ENCODE measurements around the gene RNF11.

Gene RNF11

DNA sequence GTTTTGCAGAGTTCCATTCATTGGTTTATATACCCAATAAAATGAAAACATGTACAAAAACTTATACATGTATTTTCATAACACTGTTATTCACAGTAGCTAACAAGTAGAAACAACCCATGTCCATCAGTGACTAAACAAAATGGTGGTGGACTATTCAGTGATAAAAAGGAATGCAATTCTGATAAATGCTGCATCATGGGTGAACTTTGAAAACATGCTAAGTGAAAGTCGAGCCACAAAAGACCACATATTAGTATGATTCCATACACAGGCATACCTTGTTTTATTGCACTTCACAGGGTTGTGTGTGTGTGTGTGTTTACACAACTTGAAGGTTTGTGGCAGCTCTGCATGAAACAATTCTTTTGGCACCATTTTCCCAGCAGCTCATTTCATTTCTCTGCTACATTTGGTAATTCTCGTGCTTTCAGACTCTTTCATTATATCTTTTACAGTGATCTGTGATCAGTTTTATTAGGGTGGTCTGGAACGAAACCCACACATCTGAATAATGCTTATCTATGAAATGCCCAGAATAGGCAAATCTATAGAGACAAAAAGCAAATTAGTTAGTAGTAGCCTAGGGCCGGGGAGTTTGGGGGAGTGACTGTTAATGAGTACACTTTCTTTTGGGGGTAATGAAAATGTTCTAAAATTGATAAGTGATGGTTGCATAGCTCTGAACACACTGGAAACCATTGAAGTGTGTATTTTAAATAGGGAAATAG is 27.2 kb downstream of the RNF11 start:
- DNase-seq (ENCODE audit: low read depth, low spot score), result no peak

DNA sequence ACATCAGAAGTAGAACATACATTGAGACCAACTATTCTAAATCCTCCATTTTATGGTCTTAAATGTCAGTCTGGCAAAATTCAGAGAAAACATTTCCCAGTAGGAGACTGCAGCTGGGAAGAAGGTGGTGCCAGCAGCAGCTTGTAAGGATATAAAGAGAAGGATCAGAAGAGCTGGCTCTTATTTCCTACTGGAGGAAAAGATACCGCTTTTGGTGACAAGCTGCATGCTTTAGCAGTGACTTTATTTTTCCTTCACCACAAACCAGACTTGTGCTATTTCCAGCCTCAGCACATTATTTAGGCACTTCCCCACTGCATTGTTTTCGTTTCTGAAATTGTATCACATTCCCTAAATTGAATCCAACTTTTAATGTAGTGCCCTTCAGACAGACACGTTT is 28.4 kb downstream of the RNF11 start:
- no peak for DNase-seq (ENCODE audit: low read depth, low spot score)

DNA sequence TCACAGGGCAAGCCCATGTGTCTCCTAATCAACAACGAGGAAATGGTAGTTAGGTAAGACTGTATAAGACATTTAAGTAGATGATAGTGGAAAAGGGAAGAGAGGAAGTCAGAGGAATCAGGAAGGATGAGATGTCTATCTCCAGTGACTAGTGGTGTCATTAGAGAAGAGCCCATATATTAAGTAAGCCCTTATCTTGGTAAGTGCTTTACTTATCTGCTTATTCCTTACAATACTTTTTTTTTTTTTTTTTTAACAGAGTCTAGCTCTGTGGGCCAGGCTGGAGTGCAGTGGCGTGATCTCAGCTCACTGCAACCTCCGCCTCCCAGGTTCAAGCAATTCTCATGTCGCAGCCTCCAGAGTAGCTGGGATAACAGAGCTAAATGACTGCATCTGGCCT is 29.5 kb downstream of the RNF11 start:
- no peak for DNase-seq (ENCODE audit: low read depth, low spot score)

DNA sequence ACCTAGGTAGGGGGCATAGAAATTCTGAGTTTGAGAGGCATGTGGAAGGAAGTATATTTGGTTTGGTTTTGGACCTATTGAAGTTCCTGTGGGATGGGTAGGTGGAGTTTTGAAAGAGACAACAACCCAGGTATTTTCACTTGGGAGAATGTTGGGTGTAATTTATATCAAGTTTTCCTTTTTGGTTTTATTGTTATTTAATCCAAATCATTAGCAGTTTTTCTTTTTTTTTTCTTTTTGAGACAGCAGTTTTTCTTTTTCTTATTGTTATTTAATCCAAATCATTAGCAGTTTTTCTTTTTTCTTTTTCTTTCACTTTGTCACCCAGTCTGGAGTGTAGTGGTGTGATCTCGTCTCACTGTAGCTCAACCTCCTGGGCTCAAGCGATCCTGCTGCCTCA is 30.1 kb downstream of the RNF11 start:
- no peak for DNase-seq (ENCODE audit: low read depth, low spot score)

DNA sequence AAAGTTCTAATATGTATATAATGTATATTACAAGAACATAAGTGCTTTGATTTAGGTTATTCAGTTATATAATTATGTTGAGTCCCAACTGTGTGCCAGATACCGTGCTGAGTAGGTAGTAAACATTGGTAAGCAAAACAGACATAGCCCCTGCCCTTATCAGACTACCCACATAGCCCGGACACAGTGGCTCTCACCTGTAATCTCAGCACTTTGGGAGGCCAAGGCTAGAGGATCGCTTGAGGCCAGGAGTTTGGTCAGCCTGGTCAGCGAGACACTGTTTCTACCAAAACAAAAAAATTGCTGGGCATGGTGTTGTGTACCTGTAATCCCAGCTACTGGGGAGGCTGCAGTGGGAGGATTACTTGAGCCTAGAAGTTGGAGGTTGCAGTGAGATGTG is 30.7 kb downstream of the RNF11 start:
- no peak for DNase-seq (ENCODE audit: low read depth, low spot score)

DNA sequence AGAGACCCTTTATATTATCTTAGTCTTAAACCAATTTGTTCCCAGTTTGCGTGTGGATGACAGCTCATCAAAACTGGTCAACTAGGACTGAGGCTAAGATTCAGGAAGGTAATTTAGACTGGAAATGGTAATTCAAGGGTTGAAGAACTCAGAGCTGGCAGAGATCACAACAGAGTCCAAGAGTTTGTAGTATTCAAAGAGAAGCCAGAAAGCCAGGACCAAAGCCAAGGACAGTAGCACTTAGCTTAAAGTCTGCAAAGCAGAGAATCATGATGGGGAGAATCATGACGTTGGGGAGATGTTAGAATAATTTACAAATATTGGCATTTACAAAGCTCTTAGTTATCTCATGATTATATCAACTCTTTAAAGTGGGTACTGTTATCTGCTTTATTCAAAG is 32.6 kb downstream of the RNF11 start:
- DNase-seq (ENCODE audit: low read depth, low spot score), result no peak

DNA sequence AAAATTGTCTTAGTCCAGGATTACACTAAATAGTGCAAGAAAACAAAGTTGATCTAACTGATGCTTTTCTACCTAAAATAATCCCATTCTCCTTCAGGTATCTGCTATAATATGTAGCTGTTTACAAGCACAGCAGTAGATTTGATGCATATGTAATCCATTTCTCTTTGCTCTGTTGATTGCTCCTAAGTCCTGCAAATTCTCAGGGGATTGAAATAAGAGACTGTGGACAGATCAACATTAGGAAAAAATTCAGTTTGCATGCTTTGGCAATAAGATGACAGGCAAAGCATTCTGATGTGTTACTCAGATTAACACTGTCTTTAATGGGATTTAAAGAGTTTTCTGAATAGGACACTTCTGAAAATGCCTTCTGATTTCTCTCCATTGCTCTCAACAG is 34.7 kb downstream of the RNF11 start:
- no peak for DNase-seq (ENCODE audit: low read depth, low spot score)

DNA sequence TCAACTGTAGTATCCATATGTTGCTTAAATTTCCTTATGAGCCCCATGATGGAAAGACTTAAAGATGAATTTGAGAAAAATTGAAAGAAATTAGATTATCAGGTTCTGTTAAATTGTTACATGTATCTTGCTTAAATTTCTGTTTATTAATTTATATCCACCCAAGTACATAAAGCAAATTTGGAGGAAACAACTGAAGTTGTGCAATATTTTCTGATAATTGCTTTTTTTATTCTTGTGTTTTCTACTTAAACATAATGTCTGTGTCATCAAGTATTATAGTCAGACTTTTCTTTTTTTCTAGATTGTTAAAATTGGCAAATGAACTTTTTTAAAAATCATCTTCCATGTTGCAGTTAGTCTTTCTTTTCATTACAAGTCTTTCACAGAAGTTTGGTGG is 36.8 kb downstream of the RNF11 start:
- DNase-seq (ENCODE audit: low read depth, low spot score), result no peak

DNA sequence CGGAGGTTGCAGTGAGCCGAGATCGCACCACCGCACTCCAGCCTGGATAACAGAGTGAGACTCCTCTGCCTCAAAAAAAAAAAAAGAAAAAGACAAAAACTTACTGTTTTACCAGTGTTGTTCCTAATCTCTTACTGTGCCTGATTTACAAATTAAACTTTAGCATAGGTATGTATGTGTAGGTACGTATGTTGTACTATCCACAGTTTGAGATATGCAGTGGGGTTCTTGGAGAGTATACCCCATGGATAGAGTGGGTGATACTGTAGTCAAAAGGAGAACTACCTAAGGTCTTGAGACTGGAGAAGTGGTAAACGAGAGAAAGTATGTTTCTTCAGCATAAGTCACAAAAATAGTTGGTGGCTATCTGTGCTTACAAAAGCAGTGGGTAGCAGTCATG is 38.6 kb downstream of the RNF11 start:
- DNase-seq (ENCODE audit: low read depth, low spot score), result no peak

DNA sequence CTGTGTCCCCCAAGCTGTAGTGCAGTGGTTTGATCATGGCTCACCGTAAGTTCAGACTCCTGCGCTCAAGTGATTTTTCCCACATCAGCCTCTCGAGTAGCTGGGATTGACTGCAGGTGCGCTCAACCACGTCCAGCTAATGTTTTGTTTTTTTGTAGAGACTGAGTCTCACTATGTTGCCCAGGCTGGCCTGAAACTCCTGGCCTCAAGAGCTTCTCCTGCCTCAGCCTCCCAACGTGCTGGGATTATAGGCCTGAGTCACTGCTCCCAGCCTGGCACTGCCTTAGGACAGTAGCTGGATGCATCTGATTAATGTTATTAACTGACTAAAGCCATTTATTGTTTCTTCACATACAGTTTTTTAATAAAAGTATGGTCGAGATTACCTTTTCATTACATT is 40.2 kb downstream of the RNF11 start:
- no peak for DNase-seq (ENCODE audit: low read depth, low spot score)

DNA sequence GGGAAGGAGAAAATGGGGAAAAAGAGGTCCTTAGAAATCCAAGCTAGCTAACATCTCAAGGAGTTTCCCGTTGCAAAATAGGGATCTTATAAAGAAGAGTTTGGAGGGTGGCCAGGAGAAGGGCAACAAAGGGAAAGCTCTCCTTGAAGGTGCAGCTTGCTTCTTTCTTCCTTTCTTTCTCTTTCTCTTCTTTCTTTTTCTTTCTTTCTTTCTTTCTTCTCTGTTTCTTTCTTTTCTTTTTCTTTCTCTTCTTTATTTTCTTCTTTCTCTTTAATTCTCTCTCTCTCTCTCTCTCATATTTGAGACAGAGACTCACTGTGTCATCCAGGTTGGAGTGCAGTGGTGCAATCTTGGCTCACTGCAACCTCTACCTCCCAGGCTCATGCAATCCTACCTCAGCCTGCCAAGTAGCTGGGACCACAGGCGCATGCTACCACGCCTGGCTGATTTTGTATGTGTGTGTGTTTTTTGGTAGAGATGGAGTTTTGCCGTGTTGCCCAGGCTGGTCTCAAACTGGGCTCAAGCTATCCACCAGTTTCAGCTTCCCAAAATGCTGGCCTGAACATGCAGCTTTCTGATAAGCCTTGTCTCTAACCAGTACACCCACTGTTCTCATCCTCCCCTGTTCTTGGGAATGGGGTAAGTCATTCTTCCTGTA is 44.4 kb downstream of the RNF11 start:
- no peak for DNase-seq (ENCODE audit: low read depth, low spot score)

DNA sequence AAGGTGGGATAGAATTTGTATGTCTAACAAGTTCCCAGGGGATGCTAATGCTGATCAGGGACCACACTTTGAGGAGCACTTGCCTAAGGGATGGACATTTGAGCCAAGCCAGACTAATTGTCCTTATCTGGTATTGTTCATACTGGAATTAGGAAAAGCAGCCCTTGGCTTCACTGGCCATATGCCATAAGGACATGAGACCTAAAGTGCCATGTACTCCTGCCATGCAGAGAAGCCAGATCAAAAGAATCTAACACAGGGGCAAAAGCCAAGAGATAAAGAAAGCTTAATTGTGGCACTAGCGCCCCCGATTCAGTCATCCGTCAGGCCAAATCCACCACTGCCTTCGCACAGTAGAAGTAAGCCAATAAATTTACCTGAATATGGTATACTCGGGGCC is 45.7 kb downstream of the RNF11 start:
- no peak for DNase-seq (ENCODE audit: low read depth, low spot score)

DNA sequence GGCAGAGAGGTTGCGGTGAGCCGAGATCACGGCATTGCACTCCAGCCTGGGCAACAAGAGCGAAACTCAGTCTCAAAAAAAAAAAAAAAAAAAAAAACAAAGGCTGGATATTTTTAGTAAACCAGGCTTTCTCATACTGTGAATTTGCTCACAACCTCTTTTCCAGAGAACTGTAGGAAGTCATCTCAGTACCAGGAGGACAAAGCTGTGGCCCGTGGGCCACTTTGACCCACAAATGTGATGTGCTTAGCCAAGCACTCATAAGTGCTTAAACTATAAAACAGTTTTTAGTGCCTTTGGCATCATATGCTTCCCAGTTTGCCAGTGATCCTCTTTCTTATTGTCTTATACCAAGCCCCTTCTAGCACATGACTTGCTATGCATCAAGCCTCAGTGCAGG is 46.5 kb downstream of the RNF11 start:
- no peak for DNase-seq (ENCODE audit: low read depth, low spot score)

DNA sequence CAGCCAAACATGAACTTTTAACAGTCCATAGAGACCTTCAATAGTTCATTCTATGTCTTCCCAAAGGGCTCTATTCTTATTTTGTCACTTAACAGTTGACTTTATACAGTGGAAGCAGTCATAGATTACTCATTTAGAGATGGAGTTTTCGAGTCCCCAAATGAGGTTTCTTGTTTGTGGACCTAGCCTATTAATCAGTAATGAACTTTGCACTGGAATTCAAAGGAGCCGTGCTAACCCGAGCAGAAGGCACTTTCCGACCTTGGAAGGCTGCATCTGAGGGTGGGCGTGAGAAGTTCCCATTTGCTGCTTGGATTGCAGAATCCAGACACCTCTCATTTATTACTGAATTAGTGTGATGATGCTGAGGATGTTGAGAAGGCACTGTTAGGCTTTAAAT is 47.9 kb downstream of the RNF11 start:
- DNase-seq (ENCODE audit: low read depth, low spot score), result no peak

DNA sequence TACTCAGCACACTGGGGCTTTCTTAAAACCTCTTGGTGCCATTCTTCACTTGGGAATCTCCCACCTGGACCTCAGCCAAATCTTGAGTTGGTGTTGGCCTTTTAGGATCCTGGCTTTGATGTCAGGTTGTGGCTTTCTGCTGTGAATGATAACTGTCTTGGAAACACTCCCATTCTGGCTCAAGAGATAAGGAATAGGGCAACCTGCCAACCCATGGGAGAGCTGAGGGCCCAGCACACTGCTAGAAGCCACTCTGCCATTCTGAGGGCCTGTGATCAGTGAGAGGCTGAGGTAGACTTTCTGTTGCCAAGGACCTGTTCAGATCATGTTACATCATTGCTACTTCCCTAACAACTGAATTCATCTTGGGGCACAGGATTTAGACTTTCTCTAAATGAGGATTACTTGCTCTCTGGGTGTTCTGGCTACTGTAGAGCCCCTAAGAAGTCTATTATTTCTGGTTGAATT is 48.4 kb downstream of the RNF11 start:
- no peak for DNase-seq (ENCODE audit: low read depth, low spot score)

DNA sequence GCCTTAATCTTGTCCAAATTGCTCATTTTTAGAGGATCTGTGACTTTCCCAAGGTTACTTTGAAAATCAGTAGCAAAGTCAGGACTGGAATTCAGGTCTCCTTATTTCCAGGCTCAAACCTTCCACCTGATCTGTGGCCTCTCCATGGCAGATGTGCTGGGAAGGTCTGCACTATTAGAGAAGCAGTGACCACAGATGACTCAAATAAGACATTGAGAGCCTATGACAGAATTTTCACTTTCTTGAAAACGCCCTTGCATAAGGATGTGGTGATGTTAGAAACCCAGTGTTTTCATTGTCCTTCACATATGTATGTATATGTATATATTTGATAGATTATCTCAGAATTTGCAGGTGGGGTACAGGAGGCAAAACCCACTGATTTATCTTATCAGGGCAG is 49.0 kb downstream of the RNF11 start:
- DNase-seq (ENCODE audit: low read depth, low spot score), result no peak

DNA sequence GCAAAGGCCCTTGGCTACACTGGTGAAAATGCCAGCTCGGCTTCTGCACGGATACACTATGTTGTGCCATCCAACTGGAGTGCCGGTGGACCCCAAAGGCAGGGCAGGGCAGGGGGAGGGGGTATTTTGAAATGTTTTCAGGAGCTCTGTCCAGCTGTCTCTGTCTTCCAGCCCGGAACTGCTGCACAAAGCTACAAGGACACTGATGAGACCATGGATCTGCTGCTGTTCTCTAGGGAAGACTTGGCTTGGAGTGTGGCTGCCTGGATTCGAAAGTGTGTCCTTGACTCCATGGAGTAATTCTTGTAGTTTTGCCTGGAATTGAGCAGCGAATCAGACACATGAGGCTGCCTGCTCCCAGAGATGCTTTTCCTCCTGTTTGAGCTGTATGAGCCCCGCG is 51.9 kb downstream of the RNF11 start:
- no peak for DNase-seq (ENCODE audit: low read depth, low spot score)

DNA sequence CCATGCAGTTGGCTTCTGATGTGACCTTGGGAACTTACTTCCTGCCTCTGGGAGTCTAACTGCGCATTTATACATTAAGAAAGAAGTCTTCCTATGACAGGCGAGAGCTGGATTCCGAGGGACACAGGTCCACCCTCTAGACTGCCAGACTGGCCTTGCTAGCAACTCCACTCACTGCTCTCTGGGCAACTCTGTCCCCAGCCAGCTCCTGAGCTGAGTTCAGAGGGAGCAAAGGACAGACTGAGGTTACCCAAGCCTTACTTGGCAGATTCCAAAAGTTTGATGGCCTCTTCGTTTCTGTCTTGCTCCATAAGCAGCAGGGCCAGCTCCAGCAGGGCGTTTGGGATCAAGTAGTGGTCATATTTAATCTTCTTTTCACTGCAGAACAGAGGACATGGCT is 52.5 kb downstream of the RNF11 start:
- DNase-seq (ENCODE audit: low read depth, low spot score), result no peak

DNA sequence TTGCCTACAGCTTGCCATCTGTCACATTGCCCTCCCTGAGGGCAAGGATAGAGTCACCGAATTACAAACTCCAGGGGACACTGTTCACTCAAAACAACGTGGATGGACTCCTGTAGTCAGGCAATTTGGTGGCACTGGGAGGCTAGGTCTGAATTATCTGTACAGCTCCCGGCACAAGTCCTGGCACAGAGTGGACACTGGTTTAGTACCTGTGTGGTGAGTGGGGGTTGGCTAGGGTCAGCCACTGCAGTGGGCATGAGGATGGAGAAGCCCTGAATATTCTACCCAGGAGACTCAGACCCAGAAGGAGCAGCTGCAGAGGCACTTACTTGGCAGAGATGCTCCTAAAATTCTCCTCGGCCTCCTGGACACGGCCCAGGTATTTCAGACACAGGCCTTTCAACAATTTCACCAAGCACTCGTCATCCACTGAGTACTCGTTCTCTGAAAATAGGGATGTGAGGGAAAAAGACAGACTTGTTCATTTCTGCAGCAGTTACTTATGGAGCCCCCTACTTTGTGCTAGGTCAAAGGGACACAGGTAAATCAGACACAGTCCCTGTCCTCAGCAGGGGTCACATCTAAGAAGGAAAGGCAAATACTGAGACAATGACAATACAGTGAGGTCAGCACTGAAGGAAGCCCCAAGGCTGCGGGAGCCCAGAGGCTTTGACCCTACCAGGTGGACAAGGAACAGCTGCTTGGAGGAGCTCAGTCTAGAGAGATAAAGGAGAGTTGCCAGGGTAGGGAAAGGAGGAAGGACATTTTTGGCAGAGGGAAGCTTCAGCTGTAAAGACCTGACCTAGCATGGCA is 53.8 kb downstream of the RNF11 start:
- DNase-seq (ENCODE audit: low read depth, low spot score), result no peak

DNA sequence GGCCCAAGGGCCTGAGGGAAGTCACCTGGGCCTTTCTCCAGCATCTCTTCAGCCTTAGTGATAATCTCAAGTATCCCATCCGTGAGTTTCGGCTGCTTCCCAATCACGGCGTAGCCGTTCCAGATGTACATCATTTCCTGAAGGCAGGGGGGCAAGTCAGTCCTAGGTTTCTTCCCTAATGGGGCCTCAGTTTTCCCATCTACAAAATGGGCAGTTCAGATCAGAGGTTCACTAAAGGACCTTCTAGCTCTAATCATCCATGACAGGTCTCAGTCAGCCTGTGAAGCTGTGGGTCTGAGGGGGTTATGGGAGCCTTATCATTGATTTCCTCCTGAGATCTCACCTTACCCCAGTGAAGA is 54.4 kb downstream of the RNF11 start:
- no peak for DNase-seq (ENCODE audit: low read depth, low spot score)

DNA sequence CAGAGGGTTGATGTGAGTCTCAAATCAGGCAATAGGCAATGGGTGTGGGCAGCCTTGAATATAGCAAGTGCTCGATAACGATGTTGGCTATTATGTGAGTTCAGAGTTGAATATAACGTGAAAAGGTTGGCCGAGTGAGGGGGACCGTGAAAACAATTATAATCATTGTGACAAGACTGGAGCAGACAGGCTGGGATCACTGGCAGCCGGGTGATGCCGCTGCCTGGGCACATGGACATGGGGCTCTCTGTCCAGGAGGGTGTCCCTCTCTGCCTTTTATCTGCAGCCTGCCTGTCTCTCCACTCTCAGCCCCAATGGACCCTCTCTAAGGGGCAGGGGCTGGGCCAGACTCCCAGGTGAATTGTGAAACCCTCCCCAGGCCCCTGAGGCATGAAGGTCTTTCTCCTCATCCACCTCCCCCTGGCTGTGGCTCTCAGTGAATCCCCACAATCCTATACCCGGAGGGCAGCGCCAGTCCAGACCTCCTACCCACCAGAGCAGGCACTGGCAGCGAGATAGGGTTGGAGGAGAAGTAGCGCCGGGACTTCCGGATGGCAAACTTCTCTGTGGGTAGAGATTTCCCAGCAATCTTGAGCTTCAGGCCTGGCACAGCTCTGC is 57.9 kb downstream of the RNF11 start:
- no peak for DNase-seq (ENCODE audit: low read depth, low spot score)

DNA sequence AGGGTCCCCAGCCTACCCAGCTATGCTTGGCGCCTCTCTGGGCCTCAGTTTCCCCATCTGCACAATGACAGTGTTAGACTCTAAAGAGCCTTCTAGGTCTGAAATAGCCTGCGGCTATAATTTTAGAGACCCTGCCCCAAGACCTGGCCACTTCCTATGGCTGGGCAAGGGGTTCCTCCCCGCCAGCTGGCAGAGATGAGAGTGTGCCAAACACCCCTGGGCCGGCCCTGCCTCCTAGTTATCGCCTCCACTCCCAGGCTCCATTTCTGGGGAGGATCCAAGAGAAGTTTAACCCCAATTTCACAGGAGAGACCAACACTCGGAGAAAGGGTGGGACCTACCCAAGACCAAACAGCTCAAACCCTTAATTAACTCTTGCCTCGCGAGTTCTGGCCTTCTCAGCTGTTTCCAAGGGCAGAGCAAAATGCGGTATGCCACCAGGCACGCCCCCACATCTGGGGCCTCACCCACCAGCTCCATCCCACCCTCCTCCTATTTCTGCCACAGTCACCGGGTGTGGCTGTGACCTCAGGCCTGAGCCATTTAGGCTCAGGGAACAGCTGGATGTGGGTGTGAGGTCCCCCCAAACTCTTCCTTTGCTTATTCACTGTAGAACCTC is 58.6 kb downstream of the RNF11 start:
- no peak for DNase-seq (ENCODE audit: low read depth, low spot score)
